GM12878 (cell line): Measurements from ENCODE around the gene LIPM. TPM values are rescaled to one million over a fixed set of nuclear protein-coding genes. Genes with fewer than 3 reads are reported as not detected.

Experiments
- ATAC-seq: fragments of 200-7000 bp; cut with Tn5 transposase; 3 replicates; pipeline ENCODE4 v1.9.1; 2020; ENCODE audit warnings: mild to moderate bottlenecking, moderate library complexity
- BruUV-seq: library from RNA; stranded (reverse); fragments of 400-500 nt; replicated peaks from 2 replicates; lab custom pipeline; 2021; lab: Mats Ljungman, UMichigan
- CTCF ChIA-PET: fragments of 300-600 bp; sonication (Branson Sonifier 250); formaldehyde crosslinking; extraction: SDS; loops from one replicate; lab custom pipeline; 2021; ENCODE audit warnings: inconsistent platforms; lab: Yijun Ruan, JAX
- POLR2A ChIA-PET: fragments of 350-600 bp; formaldehyde crosslinking; extraction: SDS; loops from one replicate; lab custom pipeline; 2021; ENCODE audit warnings: inconsistent platforms; lab: Charles Lee
- RAD21 ChIA-PET: fragments of 300-600 bp; sonication (Branson Sonifier 250); formaldehyde crosslinking; loops from one replicate; lab custom pipeline; 2023; ENCODE audit warnings: antibody characterized with exemption; ENCODE audit not compliant: unreplicated experiment; lab: Charles Lee
- SMC1A ChIA-PET: fragments of 300-600 bp; sonication (Branson Sonifier 250); formaldehyde crosslinking; loops from one replicate; lab custom pipeline; 2023; ENCODE audit not compliant: unreplicated experiment, uncharacterized antibody; lab: Charles Lee
- DNase-seq: peaks from one replicate; pipeline ENCODE4 v3.0.0-alpha.2; 2011; ENCODE audit warnings: low read depth, low spot score
- FAIRE-seq: peaks from 3 replicates; lab custom pipeline; 2011; peaks lifted over from hg19 to GRCh38; lab: Jason Lieb, UNC
- H2AFZ ChIP-seq: 2 replicates; pipeline ENCODE4 v1.6.0; 2011; ENCODE audit warnings: low read depth, low read length, control low read depth; ENCODE audit not compliant: control insufficient read depth
- H3K27ac ChIP-seq: 2 replicates; pipeline ENCODE4 v1.5.1; 2011; ENCODE audit warnings: control low read depth; ENCODE audit not compliant: control insufficient read depth, insufficient read depth
- H3K27me3 ChIP-seq, 2 experiments: replicated peaks in 1 of 2; 2 replicates each; pipeline versions ENCODE4 v1.6.0 to v1.6.1; 2011; ENCODE audit warnings: low read length in 1 of 2; ENCODE audit not compliant: control insufficient read depth in 2 of 2, insufficient read depth in 2 of 2
- H3K36me3 ChIP-seq, 2 experiments: 2 replicates each; pipeline ENCODE4 v1.5.1; 2011; ENCODE audit warnings: low read length in 1 of 2; ENCODE audit not compliant: control insufficient read depth in 2 of 2, insufficient read depth in 2 of 2
- H3K4me1 ChIP-seq: 2 replicates; pipeline ENCODE4 v1.6.1; 2011; ENCODE audit warnings: mild to moderate bottlenecking, low read length, moderate library complexity, mixed read lengths; ENCODE audit not compliant: control insufficient read depth, insufficient read depth
- H3K4me2 ChIP-seq: 2 replicates; pipeline ENCODE4 v1.6.0; 2011; ENCODE audit warnings: control low read depth; ENCODE audit not compliant: control insufficient read depth, insufficient read depth
- H3K4me3 ChIP-seq: fragments of 200-600 bp; sonication (generic); 2 replicates; pipeline ENCODE4 v1.5.1; 2016
- H3K79me2 ChIP-seq: 2 replicates; pipeline ENCODE4 v1.6.0; 2011; ENCODE audit warnings: low read length; ENCODE audit not compliant: control insufficient read depth, insufficient read depth
- H3K9ac ChIP-seq: 2 replicates; pipeline ENCODE4 v1.8.0; 2011; ENCODE audit warnings: low read length, control low read depth, mixed read lengths; ENCODE audit not compliant: control insufficient read depth, insufficient read depth
- H3K9me3 ChIP-seq: replicated peaks from 3 replicates; pipeline ENCODE4 v1.5.1; 2011; ENCODE audit warnings: mild to moderate bottlenecking, low read length; ENCODE audit not compliant: control insufficient read depth, insufficient read depth
- H4K20me1 ChIP-seq: 2 replicates; pipeline ENCODE4 v1.6.0; 2011; ENCODE audit not compliant: control insufficient read depth, insufficient read depth
- CREB1 ChIP-seq: IDR thresholded peaks from 2 replicates; pipeline ENCODE4 v1.6.1; 2012; ENCODE audit warnings: low read depth, mild to moderate bottlenecking, inconsistent platforms
- CTCF ChIP-seq, 3 experiments: IDR thresholded peaks in 2 of 3; conservative IDR thresholded peaks in 1 of 3; 2 replicates each; pipeline ENCODE4 v1.5.1; 2011; ENCODE audit warnings: low read depth in 3 of 3, low read length in 3 of 3, mild to moderate bottlenecking in 3 of 3, control low read depth in 2 of 3, moderate library complexity in 2 of 3, inconsistent platforms in 1 of 3, mixed read lengths in 1 of 3; ENCODE audit not compliant: control insufficient read depth in 2 of 3, insufficient read depth in 1 of 3; ENCODE audit errors: extremely low read depth in 1 of 3
- GABPA ChIP-seq: IDR thresholded peaks from 2 replicates; pipeline ENCODE4 v1.6.1; 2014; ENCODE audit warnings: antibody characterized with exemption, low read depth, mild to moderate bottlenecking, inconsistent platforms
- KDM1A ChIP-seq: fragments of 200-600 bp; sonication (generic); IDR thresholded peaks from 2 replicates; pipeline ENCODE4 v1.6.1; 2016; ENCODE audit warnings: borderline replicate concordance
- NBN ChIP-seq: fragments of 450-650 bp; IDR thresholded peaks from 2 replicates; pipeline ENCODE4 v1.6.1; 2016
- POLR2AphosphoS2 ChIP-seq: IDR thresholded peaks from 2 replicates; pipeline ENCODE4 v1.6.1; 2011; ENCODE audit warnings: low read depth, mild to moderate bottlenecking, low read length, improper control_type of control experiment, moderate library complexity
- ZNF384 ChIP-seq: IDR thresholded peaks from 2 replicates; pipeline ENCODE4 v1.6.1; 2012; ENCODE audit warnings: low read depth, mild to moderate bottlenecking, low read length, improper control_type of control experiment, borderline replicate concordance
- WGBS: methylation state at CpG from one replicate; pipeline ENCODE4 v1.1.6; 2016; ENCODE audit warnings: low lambda C conversion rate; ENCODE audit not compliant: insufficient replicate concordance, insufficient coverage; ENCODE audit errors: missing lambda C conversion rate; 5-methylcytosine and 5-hydroxymethylcytosine counted together
- in situ Hi-C: fragments of 300-500 bp; cut with MboI; formaldehyde crosslinking; loops from 9 replicates; pipeline ENCODE4 v1.14.3; 2018; ENCODE audit warnings: mixed read lengths
- intact Hi-C: fragments of 100-400 bp; cut with micrococcal nuclease; formaldehyde crosslinking; loops from one replicate; pipeline ENCODE4 v1.14.2; 2022; ENCODE audit not compliant: unreplicated experiment
- polyA plus RNA-seq, 11 experiments: library from polyadenylated mRNA; depleted of rRNA in 4 of 11; unstranded in 6 of 11; stranded (reverse) in 5 of 11; fragments of >200 nt; fragmentation: Nextera tagmentation in 4 of 11; fragmentation: Illumina TruSeq in 1 of 11; extraction: Ambion mirVana in 4 of 11; extraction: Trizol in 1 of 11; gene quantifications; 1 replicate in 1 of 11; 2 replicates in 10 of 11; pipeline versions ENCODE4 v1.2.1 to v1.2.3, GENCODE V29; 2011 to 2016; ENCODE audit warnings: inconsistent platforms in 2 of 11, missing spikeins in 2 of 11, low read depth in 1 of 11
- total RNA-seq, 4 experiments: library from RNA; depleted of rRNA in 3 of 4; stranded (reverse); fragments of >200 nt in 3 of 4; fragmentation: Illumina TruSeq in 1 of 4; extraction: Trizol in 1 of 4; gene quantifications; 2 replicates each; pipeline versions ENCODE4 v1.2.1 to v1.2.3, GENCODE V29; 2013 to 2021

Gene LIPM
- total and polyA plus RNA-seq, 10 of the 15 experiments (the other 5 are each of a cell fraction or from before 2014, with no cell fraction given): not detected

- Histone ChIP-seq H3K36me3 (no peaks in the 10 kb centered on the region), H3K79me2 (no peaks in the 10 kb centered on the region), H3K4me1 (0 out of 2 replicates have a peak, but pooled peaks cover 3% of the 10 kb centered on the region), H4K20me1 (no peaks in the 10 kb centered on the region), H3K27ac (no peak overlapping the region), H3K9ac (no peak overlapping the region), H3K27me3 (no peaks in the 10 kb centered on the region)
- 0% methylated on average over 1 of the region's 1 CpG for WGBS
- FAIRE-seq (no peak), DNase-seq (no peak)
- POLR2A ChIA-PET: no interaction called here
- BruUV-seq: no TSS peak
- TF ChIP-seq CREB1 (no peak), CTCF (IDR thresholded peaks at IDR 0.05 in 2 of 3, conservative IDR thresholded peaks at IDR 0.05 in 1 of 3; ENCODE audit: control insufficient read depth in 2 of 3, extremely low read depth in 1 of 3, insufficient read depth in 1 of 3, low read depth in 3 of 3, low read length in 3 of 3) (no peak), POLR2AphosphoS2 (no peak), NBN (no peak), GABPA (no peak), KDM1A (no peak), ZNF384 (no peak)
- TF ChIP-seq, all 136 proteins: peak for 0
- SMC1A ChIA-PET: interaction anchor here (0.7 to 18.0 kb wide), 9 partner anchors 8 to 540 kb away, joined by 3 to 575 read pairs (median 4); no protein-coding TSS in a partner anchor
- RAD21 ChIA-PET: interaction anchor here (0.6 to 2.1 kb wide), 3 partner anchors 80 to 106 kb away, joined by 4 to 14 read pairs (median 4); no protein-coding TSS in a partner anchor
- H3K4me3 ChIP-seq: no peak overlapping the region
- intact Hi-C loops: no loop called here
- no peak for ATAC-seq
- no peaks in the 10 kb centered on the region for H3K9me3 ChIP-seq
- CTCF ChIA-PET: interaction anchor here (0.7 to 22.7 kb wide), 5 partner anchors 8 to 159 kb away, joined by 3 to 895 read pairs (median 17); no protein-coding TSS in a partner anchor
- no peak overlapping the region for H3K4me2 ChIP-seq
- in situ Hi-C loops: no loop called here
- no peak overlapping the region for H2AFZ ChIP-seq
Measured at GRCh38 chr10:88828310-88828709, 25.8 kb downstream of the LIPM start.
